ENCODE results near the gene TMEM121.
A peak's percentile ranks its signal among the peaks of the same experiment; 100 is the strongest.

The TMEM121 gene
- 0.12 to 3.1 (median 1.6) reads per million in 4 experiments for total RNA-seq

- peak; percentile 17 for DNase-seq
These were observed at the start of gene TMEM121 for GRCh38 chr14:105525861-105526775. TMEM121 (plus strand) TSS chr14:105526583; CDS start chr14:105528835, 2,252 bp downstream.

- no peak for DNase-seq
These were observed 49.3 kb upstream of the TMEM121 start for GRCh38 chr14:105476831-105477659.

- DNase-seq: peak; percentile 39
These were observed 48.6 kb upstream of the TMEM121 start for GRCh38 chr14:105477660-105478397.

GRCh38 chr14:105478398-105479251 is 47.8 kb upstream of the TMEM121 start:
- DNase-seq: peak; percentile 21

- no peak for DNase-seq
These were observed 46.8 kb upstream of the TMEM121 start for GRCh38 chr14:105479431-105480158.

- DNase-seq: no peak
These were observed 46.1 kb upstream of the TMEM121 start for GRCh38 chr14:105480199-105480746.

GRCh38 chr14:105480807-105481801 is 45.3 kb upstream of the TMEM121 start:
- DNase-seq: peak; percentile 90

GRCh38 chr14:105481886-105482457 is 44.4 kb upstream of the TMEM121 start:
- DNase-seq: peak; percentile 90

GRCh38 chr14:105482486-105483110 is 43.8 kb upstream of the TMEM121 start:
- no peak for DNase-seq

- no peak for DNase-seq
These were observed 42.9 kb upstream of the TMEM121 start for GRCh38 chr14:105483300-105484068.

GRCh38 chr14:105484069-105484996 is 42.0 kb upstream of the TMEM121 start:
- no peak for DNase-seq

GRCh38 chr14:105484997-105485393 is 41.4 kb upstream of the TMEM121 start:
- DNase-seq: no peak

- DNase-seq: no peak
These were observed 40.6 kb upstream of the TMEM121 start for GRCh38 chr14:105485739-105486162.

- DNase-seq: no peak
These were observed 40.0 kb upstream of the TMEM121 start, which contains the start of gene CRIP1 for GRCh38 chr14:105486163-105486973. CRIP1 (plus strand) TSS chr14:105486886; CDS start chr14:105487260, 374 bp downstream.

- DNase-seq: peak; percentile 34
These were observed 39.4 kb upstream of the TMEM121 start for GRCh38 chr14:105486974-105487448.
